Measurements from ENCODE around the gene ALPI. TPM values are rescaled to one million over a fixed set of nuclear protein-coding genes. Genes with fewer than 3 reads are reported as not detected.

The ALPI gene
- total and polyA plus RNA-seq, 2 donors (not counting 3 experiments of a cell fraction or from before 2014, with no cell fraction given) = not detected

DNA sequence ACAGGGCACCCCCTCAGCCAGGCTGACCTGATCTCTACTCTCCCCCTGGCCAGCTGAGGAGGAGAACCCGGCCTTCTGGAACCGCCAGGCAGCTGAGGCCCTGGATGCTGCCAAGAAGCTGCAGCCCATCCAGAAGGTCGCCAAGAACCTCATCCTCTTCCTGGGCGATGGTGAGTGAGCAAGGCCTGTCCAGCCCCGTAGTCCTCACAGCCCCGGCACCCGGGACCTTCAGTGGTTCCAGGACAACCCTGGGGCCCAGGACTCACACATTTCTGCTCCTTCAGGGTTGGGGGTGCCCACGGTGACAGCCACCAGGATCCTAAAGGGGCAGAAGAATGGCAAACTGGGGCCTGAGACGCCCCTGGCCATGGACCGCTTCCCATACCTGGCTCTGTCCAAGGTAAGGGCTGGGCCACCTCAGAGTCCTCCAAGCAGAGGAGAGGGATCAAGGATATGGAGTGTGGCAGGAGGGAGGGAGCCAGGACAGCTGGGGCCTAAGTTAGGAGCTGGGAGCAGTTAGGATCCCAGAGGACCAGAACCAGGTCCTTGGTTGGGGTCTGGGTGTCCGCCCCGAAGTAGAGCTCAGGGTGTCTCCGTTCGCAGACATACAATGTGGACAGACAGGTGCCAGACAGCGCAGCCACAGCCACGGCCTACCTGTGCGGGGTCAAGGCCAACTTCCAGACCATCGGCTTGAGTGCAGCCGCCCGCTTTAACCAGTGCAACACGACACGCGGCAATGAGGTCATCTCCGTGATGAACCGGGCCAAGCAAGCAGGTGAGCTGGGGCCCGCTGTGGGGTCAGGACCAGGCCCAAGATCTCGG is 555 bp downstream of the ALPI start:
- no peaks in the 10 kb centered on the region for H3K9me1 ChIP-seq (replicated peaks; ENCODE audit: control insufficient read depth, extremely low read depth, insufficient read depth, low read length)
- intact Hi-C loops (cut with micrococcal nuclease) = no loop called here
- POLR2A ChIA-PET = no interaction called here
- no peak for DNase-seq (ENCODE audit: low read depth, low spot score)
- no peak for FAIRE-seq
- no peak overlapping the region for H3K27ac ChIP-seq (ENCODE audit: insufficient read depth, low read depth, low read length)
- CTCF ChIA-PET = no interaction called here
- H3K79me2 ChIP-seq (ENCODE audit: control insufficient read depth, insufficient read depth, low read length) = no peaks in the 10 kb centered on the region
- BruUV-seq (replicated peaks) = no TSS peak
- dilution Hi-C loops (cut with MboI; ENCODE audit: extremely low pct_ligation_motif_present, low sequenced_read_pairs) = no loop called here
- H3K4me2 ChIP-seq (ENCODE audit: insufficient read depth, low read length) = no peak overlapping the region
- H3K4me1 ChIP-seq (ENCODE audit: control insufficient read depth, extremely low read depth, insufficient read depth, low read length) = no peaks in the 10 kb centered on the region
- no peaks in the 10 kb centered on the region for H3K9me3 ChIP-seq (replicated peaks; ENCODE audit: control insufficient read depth, insufficient read depth, low read length)
- no peaks in the 10 kb centered on the region for H4K20me1 ChIP-seq (replicated peaks; ENCODE audit: control insufficient read depth, extremely low read depth, insufficient read depth, low read length)
- TF ChIP-seq FOS (IDR thresholded peaks at IDR 0.05; ENCODE audit: borderline replicate concordance, insufficient read depth, low read length) (no peak), POLR2AphosphoS5 (IDR thresholded peaks at IDR 0.05; ENCODE audit: insufficient read depth, low read depth, low read length) (no peak), POLR2A (IDR thresholded peaks at IDR 0.05; ENCODE audit: low read depth, low read length) (no peak), EZH2 (IDR thresholded peaks at IDR 0.05; ENCODE audit: borderline replicate concordance, low read depth, low read length, severe bottlenecking) (no peak), MYC (IDR thresholded peaks at IDR 0.05; ENCODE audit: low read depth, low read length) (no peak), JUN (IDR thresholded peaks at IDR 0.05; ENCODE audit: borderline replicate concordance, insufficient read depth, insufficient read length, low read depth) (no peak), GATA2 (IDR thresholded peaks at IDR 0.05; ENCODE audit: insufficient read depth, insufficient read length, low read depth, low read length) (no peak)
- TF ChIP-seq, protein P1, sequence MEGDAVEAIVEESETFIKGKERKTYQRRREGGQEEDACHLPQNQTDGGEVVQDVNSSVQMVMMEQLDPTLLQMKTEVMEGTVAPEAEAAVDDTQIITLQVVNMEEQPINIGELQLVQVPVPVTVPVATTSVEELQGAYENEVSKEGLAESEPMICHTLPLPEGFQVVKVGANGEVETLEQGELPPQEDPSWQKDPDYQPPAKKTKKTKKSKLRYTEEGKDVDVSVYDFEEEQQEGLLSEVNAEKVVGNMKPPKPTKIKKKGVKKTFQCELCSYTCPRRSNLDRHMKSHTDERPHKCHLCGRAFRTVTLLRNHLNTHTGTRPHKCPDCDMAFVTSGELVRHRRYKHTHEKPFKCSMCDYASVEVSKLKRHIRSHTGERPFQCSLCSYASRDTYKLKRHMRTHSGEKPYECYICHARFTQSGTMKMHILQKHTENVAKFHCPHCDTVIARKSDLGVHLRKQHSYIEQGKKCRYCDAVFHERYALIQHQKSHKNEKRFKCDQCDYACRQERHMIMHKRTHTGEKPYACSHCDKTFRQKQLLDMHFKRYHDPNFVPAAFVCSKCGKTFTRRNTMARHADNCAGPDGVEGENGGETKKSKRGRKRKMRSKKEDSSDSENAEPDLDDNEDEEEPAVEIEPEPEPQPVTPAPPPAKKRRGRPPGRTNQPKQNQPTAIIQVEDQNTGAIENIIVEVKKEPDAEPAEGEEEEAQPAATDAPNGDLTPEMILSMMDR (IDR thresholded peaks at IDR 0.05; ENCODE audit: extremely low read depth in 1 of 2, insufficient read depth in 1 of 2, low read depth in 1 of 2, low read length in 2 of 2) = no peak
- TF ChIP-seq, protein P2, sequence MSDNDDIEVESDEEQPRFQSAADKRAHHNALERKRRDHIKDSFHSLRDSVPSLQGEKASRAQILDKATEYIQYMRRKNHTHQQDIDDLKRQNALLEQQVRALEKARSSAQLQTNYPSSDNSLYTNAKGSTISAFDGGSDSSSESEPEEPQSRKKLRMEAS (IDR thresholded peaks at IDR 0.05; ENCODE audit: insufficient read depth, insufficient read length) = no peak
- H3K4me3 ChIP-seq (replicated peaks in 1 of 3; ENCODE audit: insufficient read depth in 1 of 3, low read depth in 1 of 3, low read length in 3 of 3) = no peak overlapping the region
- peaks cover 4 to 8% of the 10 kb centered on the region in 2 experiments for H3K27me3 ChIP-seq (ENCODE audit: control insufficient read depth in 2 of 2, insufficient read depth in 2 of 2, low read length in 2 of 2)
- no peak overlapping the region for H3K9ac ChIP-seq (replicated peaks; ENCODE audit: extremely low read depth, insufficient read depth, low read length)
- no peak overlapping the region for H2AFZ ChIP-seq (ENCODE audit: low read depth, low read length)
- H3K36me3 ChIP-seq (ENCODE audit: control insufficient read depth in 2 of 2, extremely low read depth in 1 of 2, insufficient read depth in 2 of 2, low read length in 2 of 2) = no peaks in the 10 kb centered on the region

Measured in endothelial cell of umbilical vein (primary cell).